ENCODE results near the gene CHD5. TPM values are rescaled to one million over a fixed set of nuclear protein-coding genes. Genes with fewer than 3 reads are reported as not detected.

The CHD5 gene
- polyA plus RNA-seq, 4 donors, result 0.28 to 1.8 (median 0.67) TPM; not detected in 1

DNA sequence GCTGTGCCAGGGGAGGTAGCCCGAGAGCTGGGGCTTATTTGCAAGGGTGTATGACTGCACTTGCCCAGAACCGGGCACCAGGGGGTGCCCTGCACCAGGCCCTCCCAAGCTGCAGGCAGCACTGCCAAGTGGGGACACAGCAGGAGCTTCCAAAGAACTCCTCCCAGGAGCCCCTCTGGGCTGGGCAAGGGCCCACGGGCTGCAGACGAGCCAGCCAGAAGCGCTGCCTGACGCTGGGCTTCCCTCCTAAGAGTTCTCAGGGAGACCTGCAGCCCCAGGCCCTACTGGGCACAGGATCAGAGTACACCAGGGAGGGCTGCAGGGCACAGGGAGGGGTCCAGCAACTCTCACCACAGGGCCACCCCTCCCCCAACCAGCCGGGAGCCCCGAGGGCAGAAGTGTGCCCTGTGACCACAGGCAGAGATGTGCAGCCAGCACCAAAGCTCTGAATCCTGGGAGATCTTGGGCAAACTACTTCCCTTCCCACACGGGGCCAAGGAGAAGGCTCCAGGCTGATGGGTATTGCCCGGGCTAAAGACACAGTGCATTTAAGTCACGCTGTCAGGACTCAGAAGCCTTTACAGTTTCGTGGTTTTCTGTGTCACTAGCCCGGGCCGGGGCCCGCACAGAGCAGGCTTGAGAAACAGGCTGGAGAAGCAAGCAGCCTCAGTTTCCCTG, 71.0 kb downstream of the CHD5 start:
- no peaks in the 10 kb centered on the region for H3K9me3 ChIP-seq (ENCODE audit: control insufficient read depth in 2 of 2, insufficient read depth in 1 of 2, low read depth in 1 of 2, low read length in 1 of 2)
- H3K27me3 ChIP-seq (ENCODE audit: control insufficient read depth in 3 of 3, insufficient read depth in 3 of 3, low read length in 3 of 3), result peaks cover 0 to 4% (median 0%) of the 10 kb centered on the region in 3 donors
- 36 to 49% (median 38%) methylated on average over 12 to 15 of the region's 15 CpGs for WGBS, 3 donors
- no peak overlapping the region for H3K27ac ChIP-seq (ENCODE audit: low read depth in 1 of 3, low read length in 2 of 3)
- H3K36me3 ChIP-seq (ENCODE audit: control insufficient read depth in 3 of 3, insufficient read depth in 2 of 3, low read depth in 1 of 3, low read length in 3 of 3), result no peaks in the 10 kb centered on the region
- no peak overlapping the region for H3K4me3 ChIP-seq (ENCODE audit: low read depth in 1 of 3, low read length in 3 of 3)
- no peaks in the 10 kb centered on the region for H3K4me1 ChIP-seq (ENCODE audit: control insufficient read depth in 3 of 3, insufficient read depth in 2 of 3, low read depth in 1 of 3, low read length in 2 of 3)
- no peak for FAIRE-seq
- DNase-seq, result peak; percentile 16 to 38

DNA sequence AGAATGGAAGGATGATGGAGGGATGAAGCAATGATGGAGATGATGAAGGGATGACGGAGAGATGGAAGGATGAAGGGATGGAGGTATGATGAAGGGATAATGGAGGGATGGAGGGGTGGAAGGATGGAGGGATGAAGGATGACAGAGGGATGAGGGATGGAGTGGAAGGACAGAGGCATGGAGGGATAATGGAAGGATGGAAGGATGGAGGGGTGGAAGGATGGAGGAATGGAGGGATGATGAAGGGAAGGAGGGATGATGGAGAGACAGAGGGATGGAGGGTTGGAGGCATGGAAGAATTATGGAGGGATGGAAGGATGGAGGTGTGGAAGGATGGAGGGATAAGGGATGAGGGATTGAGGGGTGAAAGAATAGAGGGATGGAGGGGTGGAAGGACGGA, 71.6 kb downstream of the CHD5 start:
- WGBS, 3 donors, result 51 to 65% (median 52%) methylated on average over 2 of the region's 2 CpGs
- H3K9me3 ChIP-seq (ENCODE audit: control insufficient read depth in 2 of 2, insufficient read depth in 1 of 2, low read depth in 1 of 2, low read length in 1 of 2), result no peaks in the 10 kb centered on the region
- H3K36me3 ChIP-seq (ENCODE audit: control insufficient read depth in 3 of 3, insufficient read depth in 2 of 3, low read depth in 1 of 3, low read length in 3 of 3), result no peaks in the 10 kb centered on the region
- no peak for DNase-seq
- no peak overlapping the region for H3K27ac ChIP-seq (ENCODE audit: low read depth in 1 of 3, low read length in 2 of 3)
- no peak overlapping the region for H3K4me3 ChIP-seq (ENCODE audit: low read depth in 1 of 3, low read length in 3 of 3)
- peaks cover 0 to 4% (median 0%) of the 10 kb centered on the region in 3 donors for H3K27me3 ChIP-seq (ENCODE audit: control insufficient read depth in 3 of 3, insufficient read depth in 3 of 3, low read length in 3 of 3)
- no peaks in the 10 kb centered on the region for H3K4me1 ChIP-seq (ENCODE audit: control insufficient read depth in 3 of 3, insufficient read depth in 2 of 3, low read depth in 1 of 3, low read length in 2 of 3)
- no peak for FAIRE-seq

DNA sequence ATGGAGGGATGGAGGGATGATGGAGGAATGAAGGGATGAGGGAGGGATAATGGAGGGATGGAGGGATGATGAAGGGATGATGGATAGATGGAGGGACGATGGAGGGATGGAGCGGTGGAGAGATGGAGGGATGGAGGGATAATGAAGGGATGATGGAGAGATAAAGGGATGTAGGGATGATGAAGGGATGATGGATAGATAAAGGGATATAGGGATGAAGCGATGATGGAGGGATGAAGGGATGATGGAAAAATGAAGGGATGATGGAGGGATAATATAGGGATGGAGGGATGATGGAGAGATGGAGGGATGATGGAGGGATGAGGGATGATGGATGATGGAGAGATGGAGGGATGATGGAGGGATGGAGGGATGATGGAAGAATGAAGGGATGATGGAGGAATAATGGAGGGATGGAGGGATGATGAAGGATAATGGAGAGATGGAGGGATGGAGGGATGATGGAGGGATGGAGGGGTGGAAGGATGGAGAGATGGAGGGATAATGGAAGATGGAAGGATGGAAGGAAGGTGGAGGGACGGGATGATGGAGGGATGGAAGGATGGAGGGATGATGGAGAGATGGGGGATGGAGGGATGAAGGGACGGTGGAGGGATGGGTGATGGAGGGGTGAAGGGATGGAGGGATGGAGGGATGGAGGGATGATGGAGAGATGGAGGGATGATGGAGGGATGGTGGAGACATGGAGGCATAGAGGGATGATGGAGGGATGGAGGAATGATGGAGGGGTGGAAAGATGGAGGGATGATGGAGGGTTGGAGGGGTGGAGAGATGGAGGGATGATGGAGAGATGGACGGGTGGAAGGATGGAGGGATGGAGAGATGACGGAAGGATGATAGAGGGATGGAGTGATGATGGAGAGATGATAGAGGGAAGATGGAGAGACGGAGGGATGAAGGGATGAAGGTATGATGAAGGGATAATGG, 72.4 kb downstream of the CHD5 start:
- no peak for DNase-seq
- 87 to 89% (median 89%) methylated on average over 8 of the region's 8 CpGs for WGBS, 3 donors

DNA sequence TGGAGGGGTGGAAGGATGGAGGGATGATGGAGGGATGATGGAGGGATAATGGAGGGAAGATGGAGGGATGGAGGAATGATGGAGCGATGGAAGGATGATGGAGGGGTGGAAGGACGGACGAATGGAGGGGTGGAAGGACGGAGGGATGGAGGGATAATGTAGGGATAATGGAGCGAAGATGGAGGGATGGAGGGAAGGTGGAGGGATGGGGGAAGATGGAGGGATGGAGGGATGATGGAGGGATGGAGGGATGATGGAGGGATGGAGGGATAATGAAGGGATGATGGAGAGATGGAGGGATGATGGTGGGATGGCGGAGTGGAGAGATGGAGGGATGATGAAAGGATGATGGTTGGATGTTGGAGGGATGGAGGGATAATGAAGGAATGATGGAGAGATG, 73.1 kb downstream of the CHD5 start:
- no peak overlapping the region for H3K4me3 ChIP-seq (ENCODE audit: low read depth in 1 of 3, low read length in 3 of 3)
- H3K27me3 ChIP-seq (ENCODE audit: control insufficient read depth in 3 of 3, insufficient read depth in 3 of 3, low read length in 3 of 3), result no peaks in the 10 kb centered on the region
- H3K36me3 ChIP-seq (ENCODE audit: control insufficient read depth in 3 of 3, insufficient read depth in 2 of 3, low read depth in 1 of 3, low read length in 3 of 3), result no peaks in the 10 kb centered on the region
- DNase-seq, result no peak
- no peaks in the 10 kb centered on the region for H3K9me3 ChIP-seq (ENCODE audit: control insufficient read depth in 2 of 2, insufficient read depth in 1 of 2, low read depth in 1 of 2, low read length in 1 of 2)
- H3K4me1 ChIP-seq (ENCODE audit: control insufficient read depth in 3 of 3, insufficient read depth in 2 of 3, low read depth in 1 of 3, low read length in 2 of 3), result no peaks in the 10 kb centered on the region
- H3K27ac ChIP-seq (ENCODE audit: low read depth in 1 of 3, low read length in 2 of 3), result no peak overlapping the region
- 90 to 95% (median 92%) methylated on average over 6 of the region's 6 CpGs for WGBS, 3 donors
- no peak for FAIRE-seq

More for the DNA sequence above, 72.4 kb downstream of the CHD5 start:
- Histone ChIP-seq H3K27me3 (ENCODE audit: control insufficient read depth in 3 of 3, insufficient read depth in 3 of 3, low read length in 3 of 3) (peaks cover 0 to under 1% (median 0%) of the 10 kb centered on the region in 3 donors), H3K36me3 (ENCODE audit: control insufficient read depth in 3 of 3, insufficient read depth in 2 of 3, low read depth in 1 of 3, low read length in 3 of 3) (no peaks in the 10 kb centered on the region), H3K4me3 (ENCODE audit: low read depth in 1 of 3, low read length in 3 of 3) (no peak overlapping the region), H3K9me3 (ENCODE audit: control insufficient read depth in 2 of 2, insufficient read depth in 1 of 2, low read depth in 1 of 2, low read length in 1 of 2) (no peaks in the 10 kb centered on the region), H3K27ac (ENCODE audit: low read depth in 1 of 3, low read length in 2 of 3) (no peak overlapping the region), H3K4me1 (ENCODE audit: control insufficient read depth in 3 of 3, insufficient read depth in 2 of 3, low read depth in 1 of 3, low read length in 2 of 3) (no peaks in the 10 kb centered on the region)
- FAIRE-seq, result no peak

DNA sequence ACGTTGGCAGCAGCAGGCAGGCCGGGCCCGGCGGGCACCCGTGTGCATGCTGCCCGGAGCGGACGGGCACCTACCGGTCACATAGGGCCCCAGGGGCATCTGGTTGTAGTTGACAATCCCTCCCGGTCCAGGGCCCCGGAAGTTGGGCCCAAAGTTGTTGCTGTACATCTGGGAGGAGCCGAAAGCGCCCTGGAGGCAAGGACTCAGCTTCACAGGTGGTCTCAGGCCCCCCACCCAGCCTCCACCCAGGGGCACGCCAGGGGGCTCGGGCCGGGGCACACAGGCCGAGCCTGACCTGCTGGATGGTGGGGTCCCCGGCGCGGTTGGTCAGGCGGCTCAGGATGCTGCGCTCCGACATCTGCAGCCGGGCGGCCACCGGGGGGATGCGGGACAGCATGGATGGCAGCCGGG, 73.8 kb downstream of the CHD5 start:
- FAIRE-seq (no peak), DNase-seq (no peak)
- Histone ChIP-seq H3K27ac (ENCODE audit: low read depth in 1 of 3, low read length in 2 of 3) (no peak overlapping the region), H3K4me1 (ENCODE audit: control insufficient read depth in 3 of 3, insufficient read depth in 2 of 3, low read depth in 1 of 3, low read length in 2 of 3) (no peaks in the 10 kb centered on the region), H3K27me3 (ENCODE audit: control insufficient read depth in 3 of 3, insufficient read depth in 3 of 3, low read length in 3 of 3) (no peaks in the 10 kb centered on the region), H3K9me3 (ENCODE audit: control insufficient read depth in 2 of 2, insufficient read depth in 1 of 2, low read depth in 1 of 2, low read length in 1 of 2) (no peaks in the 10 kb centered on the region), H3K4me3 (ENCODE audit: low read depth in 1 of 3, low read length in 3 of 3) (no peak overlapping the region), H3K36me3 (ENCODE audit: control insufficient read depth in 3 of 3, insufficient read depth in 2 of 3, low read depth in 1 of 3, low read length in 3 of 3) (no peaks in the 10 kb centered on the region)
- 80 to 91% (median 90%) methylated on average over 25 to 28 of the region's 28 CpGs for WGBS, 3 donors

DNA sequence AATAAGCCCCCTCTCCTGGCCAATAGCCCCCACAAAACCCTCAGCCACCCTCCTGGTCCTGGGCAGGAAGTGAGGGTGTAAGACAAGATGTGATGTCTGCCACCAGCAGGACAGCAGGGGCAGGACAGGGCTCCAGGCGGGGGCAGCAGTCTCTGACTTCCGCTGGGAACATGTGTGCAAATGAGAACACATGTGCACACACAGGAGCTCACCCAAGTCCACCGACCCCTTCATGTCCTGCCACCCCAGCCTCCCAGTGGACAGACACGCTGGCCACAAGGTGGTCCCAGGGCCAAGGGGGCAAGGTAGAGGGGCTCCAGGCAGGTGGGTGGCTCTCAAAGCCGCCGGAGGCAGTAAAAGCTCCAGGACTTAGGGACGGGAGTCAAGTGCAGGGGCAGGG, 74.4 kb downstream of the CHD5 start:
- WGBS, 3 donors, result 68 to 74% (median 68%) methylated on average over 7 of the region's 7 CpGs
- H3K4me1 ChIP-seq (ENCODE audit: control insufficient read depth in 3 of 3, insufficient read depth in 2 of 3, low read depth in 1 of 3, low read length in 2 of 3), result no peaks in the 10 kb centered on the region
- no peak overlapping the region for H3K27ac ChIP-seq (ENCODE audit: low read depth in 1 of 3, low read length in 2 of 3)
- no peak overlapping the region for H3K4me3 ChIP-seq (ENCODE audit: low read depth in 1 of 3, low read length in 3 of 3)
- no peaks in the 10 kb centered on the region for H3K9me3 ChIP-seq (ENCODE audit: control insufficient read depth in 2 of 2, insufficient read depth in 1 of 2, low read depth in 1 of 2, low read length in 1 of 2)
- H3K36me3 ChIP-seq (ENCODE audit: control insufficient read depth in 3 of 3, insufficient read depth in 2 of 3, low read depth in 1 of 3, low read length in 3 of 3), result no peaks in the 10 kb centered on the region
- no peak for FAIRE-seq
- H3K27me3 ChIP-seq (ENCODE audit: control insufficient read depth in 3 of 3, insufficient read depth in 3 of 3, low read length in 3 of 3), result no peaks in the 10 kb centered on the region
- DNase-seq, result no peak

DNA sequence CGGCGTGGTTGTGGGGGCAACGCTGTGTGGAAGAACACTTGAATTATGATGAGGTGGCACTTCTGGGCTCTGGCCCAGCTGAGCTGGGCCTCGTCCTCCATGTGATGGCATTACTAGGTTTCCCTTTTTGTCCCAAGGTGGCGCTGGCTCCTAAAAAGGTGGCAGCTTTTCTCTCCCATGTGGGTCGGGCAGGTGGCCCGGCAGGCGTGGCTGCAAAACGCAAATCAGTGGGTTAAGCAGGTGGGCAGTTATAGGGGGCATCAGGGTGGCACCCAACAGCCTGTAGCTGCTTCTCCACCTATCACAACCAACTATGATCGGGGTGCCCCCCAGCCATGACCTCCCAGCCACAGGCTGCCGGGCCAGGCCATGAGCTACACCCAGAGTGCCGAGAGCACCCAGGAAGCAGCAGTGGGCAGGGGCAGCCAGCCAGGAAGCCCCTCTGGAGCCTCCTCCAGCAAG, 74.9 kb downstream of the CHD5 start:
- Histone ChIP-seq H3K4me1 (ENCODE audit: control insufficient read depth in 3 of 3, insufficient read depth in 2 of 3, low read depth in 1 of 3, low read length in 2 of 3) (no peaks in the 10 kb centered on the region), H3K27ac (ENCODE audit: low read depth in 1 of 3, low read length in 2 of 3) (no peak overlapping the region), H3K4me3 (ENCODE audit: low read depth in 1 of 3, low read length in 3 of 3) (no peak overlapping the region), H3K36me3 (ENCODE audit: control insufficient read depth in 3 of 3, insufficient read depth in 2 of 3, low read depth in 1 of 3, low read length in 3 of 3) (no peaks in the 10 kb centered on the region), H3K9me3 (ENCODE audit: control insufficient read depth in 2 of 2, insufficient read depth in 1 of 2, low read depth in 1 of 2, low read length in 1 of 2) (no peaks in the 10 kb centered on the region), H3K27me3 (ENCODE audit: control insufficient read depth in 3 of 3, insufficient read depth in 3 of 3, low read length in 3 of 3) (no peaks in the 10 kb centered on the region)
- FAIRE-seq (no peak), DNase-seq (no peak)
- 37 to 68% (median 54%) methylated on average over 11 to 12 of the region's 12 CpGs for WGBS, 3 donors

DNA sequence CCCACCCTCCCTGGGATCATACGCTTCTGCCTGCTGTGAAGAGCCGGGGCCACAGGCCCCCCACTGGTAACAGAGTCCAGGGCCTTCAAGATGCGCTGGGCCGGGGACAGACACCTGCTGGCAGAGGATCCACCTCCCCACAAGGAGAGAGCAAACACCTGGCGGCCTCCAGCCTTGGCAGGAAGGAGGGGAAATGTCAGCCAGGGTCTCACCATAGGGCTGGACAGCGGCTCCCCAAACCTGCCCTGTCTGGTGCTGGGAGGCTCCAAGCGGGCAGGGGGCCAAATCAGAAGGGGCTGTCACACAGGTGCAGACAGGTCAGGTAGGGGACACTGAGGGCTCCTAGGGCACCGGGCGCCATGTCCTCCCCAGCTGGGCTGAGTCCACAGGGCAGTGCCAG, 75.5 kb downstream of the CHD5 start:
- no peaks in the 10 kb centered on the region for H3K4me1 ChIP-seq (ENCODE audit: control insufficient read depth in 3 of 3, insufficient read depth in 2 of 3, low read depth in 1 of 3, low read length in 2 of 3)
- DNase-seq (no peak), FAIRE-seq (no peak)
- H3K4me3 ChIP-seq (ENCODE audit: low read depth in 1 of 3, low read length in 3 of 3), result no peak overlapping the region
- H3K27ac ChIP-seq (ENCODE audit: low read depth in 1 of 3, low read length in 2 of 3), result no peak overlapping the region
- H3K36me3 ChIP-seq (ENCODE audit: control insufficient read depth in 3 of 3, insufficient read depth in 2 of 3, low read depth in 1 of 3, low read length in 3 of 3), result no peaks in the 10 kb centered on the region
- no peaks in the 10 kb centered on the region for H3K9me3 ChIP-seq (ENCODE audit: control insufficient read depth in 2 of 2, insufficient read depth in 1 of 2, low read depth in 1 of 2, low read length in 1 of 2)
- H3K27me3 ChIP-seq (ENCODE audit: control insufficient read depth in 3 of 3, insufficient read depth in 3 of 3, low read length in 3 of 3), result no peaks in the 10 kb centered on the region
- 65 to 75% (median 68%) methylated on average over 8 to 9 of the region's 9 CpGs for WGBS, 3 donors
